K562 (cell line): Measurements from ENCODE around the gene OR2A25.

Source experiments
- EP400 ChIP-seq: fragments of 450-650 bp; IDR thresholded peaks from 2 replicates; pipeline ENCODE4 v1.6.1; 2017; ENCODE audit warnings: antibody characterized with exemption, mild to moderate bottlenecking, moderate library complexity
- SMARCA4 ChIP-seq: fragments of 450-650 bp; IDR thresholded peaks from 2 replicates; pipeline ENCODE4 v1.6.1; 2016

DNA sequence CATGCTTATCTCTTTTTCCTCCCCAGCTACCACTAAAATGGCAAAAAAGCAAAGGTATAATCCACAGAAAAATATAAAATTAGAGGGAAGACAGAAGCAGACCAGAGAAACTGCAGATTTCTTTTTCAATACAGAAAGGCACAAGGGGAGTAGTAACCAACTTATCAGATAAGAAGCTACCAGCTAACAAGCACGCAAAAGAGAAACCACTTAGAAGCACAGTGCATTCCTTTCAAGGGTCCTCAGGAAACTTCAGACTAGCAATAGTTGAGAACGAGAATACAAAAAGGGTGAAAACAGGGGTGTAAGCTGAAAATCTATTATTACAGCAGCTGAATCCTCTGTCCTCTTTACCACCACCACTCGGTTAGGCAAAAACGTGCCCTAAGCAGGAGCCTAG, 30.7 kb upstream of the OR2A25 start:
- TF ChIP-seq EP400, result no peak
- no peak for TF ChIP-seq SMARCA4
